Measurements from ENCODE around the gene TRIM42. TPM values are rescaled to one million over a fixed set of nuclear protein-coding genes. Genes with fewer than 3 reads are reported as not detected.

TRIM42 gene
- total RNA-seq, 4 donors from 2014 or later, result 0.13 TPM; not detected in 3

- Histone ChIP-seq H3K27me3 (no peaks in the 10 kb centered on the region), H3K4me1 (peaks cover 0 to 2% of the 10 kb centered on the region in 2 donors), H3K9me3 (no peaks in the 10 kb centered on the region), H3K4me3 (replicated peaks in 1 of 3) (no peak overlapping the region), H3K36me3 (no peaks in the 10 kb centered on the region), H3K27ac (peak overlapping the region in 1 of 3 donors; percentile 9)
- TF ChIP-seq POLR2A (IDR thresholded peaks at IDR 0.05), result no peak
- TF ChIP-seq, protein P1, sequence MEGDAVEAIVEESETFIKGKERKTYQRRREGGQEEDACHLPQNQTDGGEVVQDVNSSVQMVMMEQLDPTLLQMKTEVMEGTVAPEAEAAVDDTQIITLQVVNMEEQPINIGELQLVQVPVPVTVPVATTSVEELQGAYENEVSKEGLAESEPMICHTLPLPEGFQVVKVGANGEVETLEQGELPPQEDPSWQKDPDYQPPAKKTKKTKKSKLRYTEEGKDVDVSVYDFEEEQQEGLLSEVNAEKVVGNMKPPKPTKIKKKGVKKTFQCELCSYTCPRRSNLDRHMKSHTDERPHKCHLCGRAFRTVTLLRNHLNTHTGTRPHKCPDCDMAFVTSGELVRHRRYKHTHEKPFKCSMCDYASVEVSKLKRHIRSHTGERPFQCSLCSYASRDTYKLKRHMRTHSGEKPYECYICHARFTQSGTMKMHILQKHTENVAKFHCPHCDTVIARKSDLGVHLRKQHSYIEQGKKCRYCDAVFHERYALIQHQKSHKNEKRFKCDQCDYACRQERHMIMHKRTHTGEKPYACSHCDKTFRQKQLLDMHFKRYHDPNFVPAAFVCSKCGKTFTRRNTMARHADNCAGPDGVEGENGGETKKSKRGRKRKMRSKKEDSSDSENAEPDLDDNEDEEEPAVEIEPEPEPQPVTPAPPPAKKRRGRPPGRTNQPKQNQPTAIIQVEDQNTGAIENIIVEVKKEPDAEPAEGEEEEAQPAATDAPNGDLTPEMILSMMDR (IDR thresholded peaks at IDR 0.05), result no peak
- DNase-seq, result no peak
- intact Hi-C loops (cut with DNase I), result no loop called here
Measured at GRCh38 chr3:140709751-140710150, 31.9 kb downstream of the TRIM42 start.

DNA sequence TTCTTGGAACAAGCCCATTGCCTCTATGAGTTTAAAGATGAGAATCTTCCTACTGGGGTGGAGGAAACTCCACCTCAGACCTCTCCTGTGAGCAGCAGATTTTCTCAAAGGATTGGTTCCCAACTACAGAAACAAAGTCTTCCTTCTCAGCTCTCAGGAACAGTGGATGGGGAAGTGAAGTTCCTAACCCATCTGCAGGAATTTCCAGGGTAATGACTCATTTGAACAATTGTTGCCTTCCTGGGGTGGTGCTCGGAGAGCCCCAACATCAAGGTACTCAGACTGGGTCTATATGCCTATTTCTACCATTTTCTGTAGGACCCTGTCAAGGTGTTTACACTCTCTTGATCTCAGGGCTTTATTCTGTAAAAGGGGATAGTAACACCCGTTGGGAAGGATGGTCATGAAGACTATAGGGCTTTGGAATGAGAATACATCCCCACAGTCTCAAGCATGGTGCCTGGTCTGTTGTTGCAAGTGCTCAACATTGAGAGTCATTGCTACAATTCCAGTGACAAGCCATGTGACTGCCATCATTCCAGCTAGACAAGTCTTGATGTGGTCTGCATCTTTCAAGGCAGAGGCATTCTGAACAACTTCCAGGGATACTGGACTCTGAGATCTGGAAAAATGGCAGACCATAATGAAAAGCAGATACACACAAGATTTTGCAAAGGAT is 33.0 kb downstream of the TRIM42 start:
- no peak overlapping the region for H3K27ac ChIP-seq
- no peak for DNase-seq
- no peaks in the 10 kb centered on the region for H3K4me1 ChIP-seq
- no peaks in the 10 kb centered on the region for H3K27me3 ChIP-seq
- intact Hi-C loops (cut with DNase I), result no loop called here
- TF ChIP-seq, protein P1 (IDR thresholded peaks at IDR 0.05), result no peak
- no peak for TF ChIP-seq POLR2A (IDR thresholded peaks at IDR 0.05)
- H3K9me3 ChIP-seq, result no peaks in the 10 kb centered on the region
- no peaks in the 10 kb centered on the region for H3K36me3 ChIP-seq
- no peak overlapping the region for H3K4me3 ChIP-seq (replicated peaks in 1 of 3)
- 88 to 92% methylated on average over 2 of the region's 2 CpGs for WGBS, 2 donors

DNA sequence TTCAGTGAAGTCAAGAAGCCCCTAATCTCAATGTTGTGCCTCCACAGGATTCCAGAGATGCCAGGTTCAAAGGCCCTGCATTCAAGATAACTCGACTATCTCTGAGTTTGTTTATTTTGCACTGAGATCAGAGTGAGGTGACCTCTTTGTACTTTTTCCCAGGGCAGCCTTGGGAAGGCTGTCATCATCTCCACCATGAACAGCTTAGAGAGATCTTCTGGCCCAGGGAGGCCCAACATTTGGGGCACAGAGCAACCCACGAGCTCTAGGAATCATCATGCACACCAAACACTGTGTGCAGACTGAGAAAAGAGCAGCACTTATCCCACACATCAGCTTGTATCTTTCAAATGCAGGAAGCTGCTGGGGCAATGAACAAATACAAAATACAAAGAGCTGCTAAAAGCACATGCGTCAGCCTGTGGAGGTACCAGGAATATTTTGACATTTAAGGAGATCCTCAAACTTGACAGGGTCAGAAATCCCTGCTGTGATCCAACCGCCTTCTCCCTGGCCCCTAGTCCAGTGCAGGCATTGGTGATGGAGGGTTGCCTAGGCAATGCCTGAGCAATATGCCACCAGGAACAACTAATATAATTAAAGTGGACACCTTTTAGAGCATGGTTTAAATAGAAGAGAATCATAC is 33.6 kb downstream of the TRIM42 start:
- intact Hi-C loops (cut with DNase I), result no loop called here
- WGBS, 2 donors, result 55 to 70% methylated on average over 4 of the region's 4 CpGs

DNA sequence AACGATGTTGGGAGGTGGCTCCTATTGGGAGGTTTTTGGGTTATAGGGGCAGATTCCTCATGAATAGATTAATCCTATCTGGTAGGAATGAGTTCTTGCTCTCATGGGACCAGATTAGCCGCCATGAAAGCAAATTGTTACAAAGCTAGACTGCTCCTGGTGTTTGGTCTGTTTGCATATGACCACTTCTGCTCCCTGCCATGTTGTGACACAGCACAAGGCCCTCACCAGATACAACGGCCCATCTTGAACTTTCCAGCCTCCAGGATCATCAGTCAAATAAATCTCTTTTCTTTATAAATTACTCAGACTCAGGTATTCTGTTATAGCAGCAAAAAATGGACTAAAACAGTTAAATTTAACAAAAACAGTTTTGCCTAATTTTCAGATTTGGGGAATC is 34.4 kb downstream of the TRIM42 start:
- no peak overlapping the region for H3K4me3 ChIP-seq (replicated peaks in 1 of 3)
- no peaks in the 10 kb centered on the region for H3K27me3 ChIP-seq
- intact Hi-C loops (cut with DNase I), result no loop called here
- WGBS, 2 donors, result 80 to 90% methylated on average over 3 of the region's 3 CpGs
- no peaks in the 10 kb centered on the region for H3K36me3 ChIP-seq
- H3K9me3 ChIP-seq, result no peaks in the 10 kb centered on the region
- H3K27ac ChIP-seq, result no peak overlapping the region
- no peak for TF ChIP-seq POLR2A (IDR thresholded peaks at IDR 0.05)
- TF ChIP-seq, protein P1 (IDR thresholded peaks at IDR 0.05), result no peak
- DNase-seq, result no peak
- no peaks in the 10 kb centered on the region for H3K4me1 ChIP-seq

More for the DNA sequence above, 33.6 kb downstream of the TRIM42 start:
- Histone ChIP-seq H3K36me3 (no peaks in the 10 kb centered on the region), H3K27ac (no peak overlapping the region), H3K4me1 (no peaks in the 10 kb centered on the region), H3K9me3 (no peaks in the 10 kb centered on the region), H3K27me3 (no peaks in the 10 kb centered on the region), H3K4me3 (replicated peaks in 1 of 3) (no peak overlapping the region)
- TF ChIP-seq, protein P1 (IDR thresholded peaks at IDR 0.05), result no peak
- no peak for TF ChIP-seq POLR2A (IDR thresholded peaks at IDR 0.05)
- DNase-seq, result no peak

- DNase-seq, result no peak
- intact Hi-C loops (cut with DNase I), result no loop called here
- no peak for TF ChIP-seq POLR2A (IDR thresholded peaks at IDR 0.05)
- TF ChIP-seq, protein P1 (IDR thresholded peaks at IDR 0.05), result no peak
Measured at GRCh38 chr3:140715035-140715434, 37.2 kb downstream of the TRIM42 start.

More at GRCh38 chr3:140715035-140715434, 37.2 kb downstream of the TRIM42 start:
- Histone ChIP-seq H3K27ac (no peak overlapping the region), H3K4me3 (replicated peaks in 1 of 3) (no peak overlapping the region), H3K27me3 (no peaks in the 10 kb centered on the region), H3K4me1 (no peaks in the 10 kb centered on the region), H3K36me3 (no peaks in the 10 kb centered on the region), H3K9me3 (no peaks in the 10 kb centered on the region)
- 69 to 76% methylated on average over 10 of the region's 10 CpGs for WGBS, 2 donors
